ENCODE measurements around the gene XRRA1.

XRRA1 gene

DNA sequence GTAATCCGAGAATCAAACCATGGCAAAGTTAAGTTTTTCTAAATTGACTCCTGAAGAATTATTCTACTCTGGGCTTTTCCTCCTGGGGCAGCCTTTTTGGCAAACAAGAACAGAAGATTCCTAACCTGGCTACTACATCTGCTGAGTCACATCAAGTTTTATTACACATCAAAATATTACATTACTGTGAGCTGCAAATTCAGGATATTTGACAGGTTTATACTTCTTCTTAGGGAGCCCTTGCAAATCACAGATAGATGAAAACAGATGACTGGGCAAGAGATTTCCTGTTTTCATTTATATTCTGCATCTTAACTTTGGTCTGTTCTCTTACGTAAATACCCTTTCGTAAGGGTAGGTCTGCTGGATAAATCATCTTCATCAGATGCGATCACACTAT, 23.6 kb downstream of the XRRA1 start:
- no peaks in the 10 kb centered on the region for H3K9me3 ChIP-seq
- H3K27ac ChIP-seq, result no peak overlapping the region
- no peak overlapping the region for H3K4me3 ChIP-seq (ENCODE audit: low read depth in 1 of 2, low read length in 1 of 2)
- H3K27me3 ChIP-seq, result no peaks in the 10 kb centered on the region
- no peaks in the 10 kb centered on the region for H3K4me1 ChIP-seq (ENCODE audit: control insufficient read depth in 1 of 2, insufficient read depth in 1 of 2, low read depth in 1 of 2, low read length in 1 of 2)
- TF ChIP-seq, protein P1, sequence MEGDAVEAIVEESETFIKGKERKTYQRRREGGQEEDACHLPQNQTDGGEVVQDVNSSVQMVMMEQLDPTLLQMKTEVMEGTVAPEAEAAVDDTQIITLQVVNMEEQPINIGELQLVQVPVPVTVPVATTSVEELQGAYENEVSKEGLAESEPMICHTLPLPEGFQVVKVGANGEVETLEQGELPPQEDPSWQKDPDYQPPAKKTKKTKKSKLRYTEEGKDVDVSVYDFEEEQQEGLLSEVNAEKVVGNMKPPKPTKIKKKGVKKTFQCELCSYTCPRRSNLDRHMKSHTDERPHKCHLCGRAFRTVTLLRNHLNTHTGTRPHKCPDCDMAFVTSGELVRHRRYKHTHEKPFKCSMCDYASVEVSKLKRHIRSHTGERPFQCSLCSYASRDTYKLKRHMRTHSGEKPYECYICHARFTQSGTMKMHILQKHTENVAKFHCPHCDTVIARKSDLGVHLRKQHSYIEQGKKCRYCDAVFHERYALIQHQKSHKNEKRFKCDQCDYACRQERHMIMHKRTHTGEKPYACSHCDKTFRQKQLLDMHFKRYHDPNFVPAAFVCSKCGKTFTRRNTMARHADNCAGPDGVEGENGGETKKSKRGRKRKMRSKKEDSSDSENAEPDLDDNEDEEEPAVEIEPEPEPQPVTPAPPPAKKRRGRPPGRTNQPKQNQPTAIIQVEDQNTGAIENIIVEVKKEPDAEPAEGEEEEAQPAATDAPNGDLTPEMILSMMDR (IDR thresholded peaks at IDR 0.05), result no peak
- H3K36me3 ChIP-seq, result peaks cover 9% of the 10 kb centered on the region

DNA sequence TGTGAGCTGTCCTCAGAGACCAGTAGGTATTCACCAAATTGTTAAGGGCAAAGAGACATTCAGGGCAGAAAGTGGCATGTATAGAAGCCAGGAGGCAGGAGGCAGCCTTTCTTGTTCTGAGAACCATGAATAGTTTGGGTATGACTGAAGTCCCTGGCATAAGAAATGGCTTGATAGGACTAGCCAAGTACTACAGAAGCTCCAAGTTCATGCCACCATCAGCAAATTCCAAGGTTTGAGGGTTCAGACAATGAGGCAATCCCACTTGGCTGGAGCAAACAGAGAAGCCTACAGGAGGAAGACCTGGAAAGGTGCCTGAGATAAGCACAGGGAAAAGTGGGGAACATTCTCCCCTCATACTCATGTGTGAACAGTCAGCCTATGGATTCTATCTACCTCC, 25.8 kb downstream of the XRRA1 start:
- no peaks in the 10 kb centered on the region for H3K4me1 ChIP-seq (ENCODE audit: control insufficient read depth in 1 of 2, insufficient read depth in 1 of 2, low read depth in 1 of 2, low read length in 1 of 2)
- no peak overlapping the region for H3K27ac ChIP-seq
- H3K36me3 ChIP-seq, result peaks cover 22% of the 10 kb centered on the region
- no peaks in the 10 kb centered on the region for H3K27me3 ChIP-seq
- TF ChIP-seq, protein P1 (IDR thresholded peaks at IDR 0.05), result no peak
- no peaks in the 10 kb centered on the region for H3K9me3 ChIP-seq
- H3K4me3 ChIP-seq (ENCODE audit: low read depth in 1 of 2, low read length in 1 of 2), result no peak overlapping the region

DNA sequence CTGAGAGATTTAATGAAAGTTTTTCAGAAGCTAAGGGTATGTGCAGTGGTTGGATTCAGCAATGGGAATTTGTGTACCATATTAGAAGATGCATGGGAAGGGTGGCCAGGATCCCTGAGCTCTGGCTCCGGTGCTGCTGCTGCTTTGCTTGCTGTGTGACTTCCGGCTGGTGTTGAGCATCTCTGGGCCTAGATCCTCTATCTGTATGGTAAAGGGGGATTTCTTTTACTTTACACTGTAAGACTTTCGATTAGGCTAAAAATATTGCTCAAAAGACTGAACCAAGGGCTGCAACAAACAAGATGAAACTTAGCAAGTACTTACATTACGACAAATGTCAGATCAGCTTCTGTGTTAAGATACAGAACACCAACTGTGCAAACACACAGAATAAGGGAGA, 39.1 kb downstream of the XRRA1 start:
- no peak overlapping the region for H3K4me3 ChIP-seq (ENCODE audit: low read depth in 1 of 2, low read length in 1 of 2)
- H3K9me3 ChIP-seq, result no peaks in the 10 kb centered on the region
- TF ChIP-seq, protein P1 (IDR thresholded peaks at IDR 0.05), result no peak
- no peaks in the 10 kb centered on the region for H3K27me3 ChIP-seq
- H3K27ac ChIP-seq, result no peak overlapping the region
- H3K4me1 ChIP-seq (ENCODE audit: control insufficient read depth in 1 of 2, insufficient read depth in 1 of 2, low read depth in 1 of 2, low read length in 1 of 2), result no peaks in the 10 kb centered on the region
- peaks cover 33% of the 10 kb centered on the region for H3K36me3 ChIP-seq

DNA sequence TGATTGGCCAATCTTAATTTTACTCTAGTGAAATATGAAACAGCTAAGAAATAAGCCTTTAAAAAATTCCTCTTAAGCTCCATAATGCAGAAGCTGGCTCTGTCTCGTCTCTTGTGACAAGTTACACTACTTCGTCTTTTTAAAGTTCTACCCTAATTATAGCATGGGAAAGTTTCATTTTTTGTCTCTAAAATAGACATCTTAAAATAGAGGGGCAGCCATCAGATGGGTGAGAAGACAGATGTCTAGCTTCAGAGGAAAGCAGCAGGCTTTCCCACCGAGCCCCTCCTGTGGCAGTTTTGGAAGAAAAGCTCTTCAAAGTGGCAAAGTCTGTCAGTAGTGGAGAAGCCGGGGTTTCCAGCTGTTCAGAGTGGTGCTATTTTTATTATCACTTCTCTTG, 39.5 kb downstream of the XRRA1 start:
- Histone ChIP-seq H3K9me3 (no peaks in the 10 kb centered on the region), H3K27ac (no peak overlapping the region), H3K27me3 (no peaks in the 10 kb centered on the region), H3K4me3 (ENCODE audit: low read depth in 1 of 2, low read length in 1 of 2) (no peak overlapping the region), H3K4me1 (ENCODE audit: control insufficient read depth in 1 of 2, insufficient read depth in 1 of 2, low read depth in 1 of 2, low read length in 1 of 2) (no peaks in the 10 kb centered on the region), H3K36me3 (peaks cover 33% of the 10 kb centered on the region)
- TF ChIP-seq, protein P1 (IDR thresholded peaks at IDR 0.05), result no peak

DNA sequence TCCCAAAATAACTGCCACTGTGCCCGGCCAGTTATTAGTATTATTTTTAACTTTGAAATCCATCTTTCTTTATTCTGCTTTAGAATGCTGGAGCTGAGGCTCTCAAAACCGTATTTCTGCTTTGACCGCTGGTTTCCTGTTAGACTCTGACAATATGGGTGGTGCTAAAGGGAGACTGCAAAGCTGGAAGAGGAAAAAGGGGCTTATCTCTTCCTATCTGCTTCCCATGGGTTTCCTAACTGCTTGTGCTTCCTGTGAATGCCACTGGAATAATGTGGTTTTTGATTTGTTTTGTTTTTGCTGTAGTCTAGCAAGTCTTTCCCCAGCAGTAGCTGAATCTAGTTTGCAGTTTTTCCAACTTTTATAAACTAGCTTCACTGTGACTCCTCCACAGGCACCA, 43.6 kb downstream of the XRRA1 start:
- Histone ChIP-seq H3K9me3 (no peaks in the 10 kb centered on the region), H3K27ac (no peak overlapping the region), H3K27me3 (no peaks in the 10 kb centered on the region), H3K36me3 (peaks cover 27% of the 10 kb centered on the region), H3K4me1 (ENCODE audit: control insufficient read depth in 1 of 2, insufficient read depth in 1 of 2, low read depth in 1 of 2, low read length in 1 of 2) (no peaks in the 10 kb centered on the region), H3K4me3 (ENCODE audit: low read depth in 1 of 2, low read length in 1 of 2) (no peak overlapping the region)
- TF ChIP-seq, protein P1 (IDR thresholded peaks at IDR 0.05), result no peak

DNA sequence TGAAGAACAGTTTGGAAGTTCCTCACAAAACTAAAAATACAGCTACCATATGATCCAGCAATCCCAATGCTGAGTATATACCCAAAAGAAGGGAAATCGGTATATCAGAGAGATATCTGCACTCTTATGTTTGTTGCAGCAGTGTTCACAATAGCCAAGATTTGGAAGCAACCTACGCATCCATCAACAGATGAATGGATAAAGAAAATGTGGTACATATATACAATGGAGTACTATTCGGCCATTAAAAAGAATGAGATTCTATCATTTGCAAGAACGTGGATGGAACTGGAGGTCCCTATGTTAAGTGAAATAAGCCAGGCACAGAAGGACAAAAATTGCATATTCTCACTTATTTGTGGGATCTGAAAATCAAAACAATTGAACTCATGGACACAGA, 46.5 kb downstream of the XRRA1 start:
- no peaks in the 10 kb centered on the region for H3K27me3 ChIP-seq
- H3K36me3 ChIP-seq, result peaks cover 13% of the 10 kb centered on the region
- H3K4me3 ChIP-seq (ENCODE audit: low read depth in 1 of 2, low read length in 1 of 2), result no peak overlapping the region
- TF ChIP-seq, protein P1 (IDR thresholded peaks at IDR 0.05), result no peak
- H3K9me3 ChIP-seq, result no peaks in the 10 kb centered on the region
- H3K4me1 ChIP-seq (ENCODE audit: control insufficient read depth in 1 of 2, insufficient read depth in 1 of 2, low read depth in 1 of 2, low read length in 1 of 2), result no peaks in the 10 kb centered on the region
- no peak overlapping the region for H3K27ac ChIP-seq
